ENCODE results near the gene PPP1R8.

Gene PPP1R8

DNA sequence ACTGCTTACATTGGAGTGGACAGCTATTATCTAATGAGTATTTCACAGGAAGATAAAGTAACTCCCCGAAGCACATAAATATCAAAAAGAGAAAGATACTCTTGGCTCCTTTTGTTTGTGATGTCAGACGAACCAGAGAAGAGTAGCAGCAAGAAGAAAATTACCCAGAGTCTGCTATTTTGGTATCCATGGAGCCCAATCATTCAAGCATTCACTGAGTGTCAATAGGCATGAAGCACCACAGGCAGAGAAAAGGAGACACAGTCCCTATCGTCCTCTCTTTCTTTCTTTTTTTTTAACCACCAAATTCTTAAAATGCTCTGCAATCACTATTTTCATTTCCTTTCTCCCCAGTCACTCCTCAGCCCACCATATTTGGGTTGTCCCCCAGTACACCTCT lies 63.9 kb downstream of the PPP1R8 start:
- DNase-seq (ENCODE audit: low read depth) = no peak
